OCI-LY3 (cell line): ENCODE measurements around the gene PDE8A.

Source experiments
- H2AFZ ChIP-seq: fragments of 200-600, 300-600 bp; shearing (Covaris generic); 2 replicates; pipeline ENCODE4 v1.6.0; 2014; ENCODE audit warnings: antibody characterized with exemption, low read depth, low read length
- H3K27ac ChIP-seq: fragments of 200-600, 300-600 bp; sonication (generic); 2 replicates; pipeline ENCODE4 v1.5.1; 2014; ENCODE audit warnings: mild to moderate bottlenecking, low read length, moderate library complexity, mixed read lengths
- H3K27me3 ChIP-seq: fragments of 200-600, 300-600 bp; sonication (generic); 2 replicates; pipeline ENCODE4 v1.6.1; 2014; ENCODE audit warnings: low read depth, low read length, mixed read lengths
- H3K36me3 ChIP-seq: fragments of 200-600, 300-600 bp; sonication (generic); replicated peaks from 2 replicates; pipeline ENCODE3; 2014; ENCODE audit warnings: low read depth, low read length, mixed read lengths
- H3K4me1 ChIP-seq: fragments of 300-600, 200-600 bp; sonication (generic); 2 replicates; pipeline ENCODE4 v1.6.1; 2014; ENCODE audit warnings: low read length, mixed read lengths
- H3K4me2 ChIP-seq: fragments of 200-600, 300-600 bp; sonication (generic); 2 replicates; pipeline ENCODE4 v1.6.1; 2014; ENCODE audit warnings: low read length, mixed read lengths
- H3K4me3 ChIP-seq: fragments of 300-600, 200-600 bp; sonication (generic); 2 replicates; pipeline ENCODE4 v1.5.1; 2014; ENCODE audit warnings: antibody characterized with exemption, mild to moderate bottlenecking, low read length, moderate library complexity
- H3K79me2 ChIP-seq: fragments of 300-600, 200-600 bp; shearing (Covaris generic); 2 replicates; pipeline ENCODE4 v1.6.1; 2014; ENCODE audit warnings: mild to moderate bottlenecking, low read length, mixed read lengths
- H3K9ac ChIP-seq: fragments of 300-600, 200-600 bp; shearing (Covaris generic); 2 replicates; pipeline ENCODE4 v1.6.0; 2014; ENCODE audit warnings: mild to moderate bottlenecking, low read length, moderate library complexity
- H3K9me3 ChIP-seq: fragments of 200-600, 300-600 bp; shearing (Covaris generic); 2 replicates; pipeline ENCODE4 v1.6.1; 2014; ENCODE audit warnings: low read length, mixed read lengths; ENCODE audit not compliant: insufficient read depth
- H4K20me1 ChIP-seq: fragments of 200-600, 300-600 bp; sonication (generic); 2 replicates; pipeline ENCODE4 v1.6.1; 2016; ENCODE audit warnings: low read length, mixed read lengths; ENCODE audit not compliant: insufficient read depth
- EZH2phosphoT487 ChIP-seq: fragments of 200-600 bp; shearing (Covaris generic); IDR thresholded peaks from 2 replicates; pipeline ENCODE4 v1.6.1; 2018; ENCODE audit warnings: antibody characterized with exemption, mixed run types, low read depth
- TF ChIP-seq, protein P1 (sequence below): fragments of 200-600, 300-600 bp; sonication (generic); IDR thresholded peaks from 2 replicates; pipeline ENCODE4 v1.5.1; 2014; ENCODE audit warnings: antibody characterized with exemption, low read length, low read depth

Gene PDE8A

DNA sequence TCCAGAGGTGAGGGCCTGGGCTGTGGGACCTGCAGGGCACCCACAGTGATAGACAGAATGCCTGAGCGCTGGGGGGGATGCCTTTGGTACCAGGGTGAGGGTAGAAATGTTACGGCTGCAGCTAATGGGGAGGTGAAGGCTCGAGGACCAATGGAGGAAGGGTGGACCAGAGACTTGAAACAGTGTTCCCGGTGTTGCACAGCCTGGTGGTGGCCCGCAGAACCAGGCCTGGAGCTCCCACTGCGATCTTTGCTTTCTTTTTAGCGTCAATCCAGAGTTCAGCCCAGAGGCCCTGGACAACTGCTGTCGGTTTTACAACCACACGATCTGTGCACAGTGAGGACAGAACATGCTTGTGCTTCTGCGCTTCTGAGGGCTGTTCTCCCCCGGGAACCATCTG lies 36.8 kb upstream of the PDE8A start:
- TF ChIP-seq, protein P1, sequence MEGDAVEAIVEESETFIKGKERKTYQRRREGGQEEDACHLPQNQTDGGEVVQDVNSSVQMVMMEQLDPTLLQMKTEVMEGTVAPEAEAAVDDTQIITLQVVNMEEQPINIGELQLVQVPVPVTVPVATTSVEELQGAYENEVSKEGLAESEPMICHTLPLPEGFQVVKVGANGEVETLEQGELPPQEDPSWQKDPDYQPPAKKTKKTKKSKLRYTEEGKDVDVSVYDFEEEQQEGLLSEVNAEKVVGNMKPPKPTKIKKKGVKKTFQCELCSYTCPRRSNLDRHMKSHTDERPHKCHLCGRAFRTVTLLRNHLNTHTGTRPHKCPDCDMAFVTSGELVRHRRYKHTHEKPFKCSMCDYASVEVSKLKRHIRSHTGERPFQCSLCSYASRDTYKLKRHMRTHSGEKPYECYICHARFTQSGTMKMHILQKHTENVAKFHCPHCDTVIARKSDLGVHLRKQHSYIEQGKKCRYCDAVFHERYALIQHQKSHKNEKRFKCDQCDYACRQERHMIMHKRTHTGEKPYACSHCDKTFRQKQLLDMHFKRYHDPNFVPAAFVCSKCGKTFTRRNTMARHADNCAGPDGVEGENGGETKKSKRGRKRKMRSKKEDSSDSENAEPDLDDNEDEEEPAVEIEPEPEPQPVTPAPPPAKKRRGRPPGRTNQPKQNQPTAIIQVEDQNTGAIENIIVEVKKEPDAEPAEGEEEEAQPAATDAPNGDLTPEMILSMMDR = no peak
- TF ChIP-seq EZH2phosphoT487 = no peak
- no peaks in the 10 kb centered on the region for H4K20me1 ChIP-seq
- H3K9me3 ChIP-seq = no peaks in the 10 kb centered on the region
- 0 out of 2 replicates have a peak, but pooled peaks cover 5% of the 10 kb centered on the region for H3K27me3 ChIP-seq
- H3K27ac ChIP-seq = no peak overlapping the region
- H3K79me2 ChIP-seq = no peaks in the 10 kb centered on the region
- H3K4me3 ChIP-seq = no peak overlapping the region
- no peaks in the 10 kb centered on the region for H3K4me1 ChIP-seq
- H3K4me2 ChIP-seq = no peak overlapping the region
- no peak overlapping the region for H2AFZ ChIP-seq
- H3K9ac ChIP-seq = no peak overlapping the region
- no peaks in the 10 kb centered on the region for H3K36me3 ChIP-seq

DNA sequence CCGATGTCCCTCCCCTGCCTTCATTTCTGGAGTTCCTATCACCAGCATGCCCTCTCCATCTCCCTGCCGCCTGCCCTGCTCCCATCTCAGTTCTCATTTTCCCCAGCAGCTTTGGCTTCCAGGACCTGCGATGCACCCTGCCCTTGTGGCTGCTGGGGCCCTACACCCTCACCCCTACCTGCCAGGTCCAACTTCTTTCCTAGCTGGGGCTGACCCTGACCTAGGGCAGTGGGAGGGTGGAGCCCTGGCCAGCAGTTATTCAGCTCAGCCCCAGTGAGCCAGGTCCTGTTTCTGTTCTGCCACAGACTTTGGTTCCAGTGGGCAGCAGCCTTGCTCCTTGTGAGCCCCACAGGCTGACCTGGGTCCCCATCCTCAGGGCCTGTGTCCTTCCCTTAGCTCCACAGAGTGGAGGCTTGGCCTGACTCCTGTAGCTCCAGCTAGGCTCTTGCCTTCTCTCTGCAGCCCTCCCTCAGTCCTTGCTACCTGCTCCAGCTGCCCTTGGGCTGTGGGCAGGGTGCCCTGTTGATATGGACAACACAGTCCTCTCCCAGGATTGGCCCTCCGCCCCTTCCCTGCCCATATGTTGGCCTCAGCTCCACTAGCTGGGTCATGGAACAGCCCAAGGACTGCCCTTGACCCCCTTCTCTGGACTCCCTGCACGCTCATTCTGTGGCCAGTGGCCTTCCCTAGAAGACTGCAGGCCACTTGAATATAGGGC lies 34.7 kb upstream of the PDE8A start:
- no peaks in the 10 kb centered on the region; the same call in 1 of the 2 replicates for H3K27me3 ChIP-seq

DNA sequence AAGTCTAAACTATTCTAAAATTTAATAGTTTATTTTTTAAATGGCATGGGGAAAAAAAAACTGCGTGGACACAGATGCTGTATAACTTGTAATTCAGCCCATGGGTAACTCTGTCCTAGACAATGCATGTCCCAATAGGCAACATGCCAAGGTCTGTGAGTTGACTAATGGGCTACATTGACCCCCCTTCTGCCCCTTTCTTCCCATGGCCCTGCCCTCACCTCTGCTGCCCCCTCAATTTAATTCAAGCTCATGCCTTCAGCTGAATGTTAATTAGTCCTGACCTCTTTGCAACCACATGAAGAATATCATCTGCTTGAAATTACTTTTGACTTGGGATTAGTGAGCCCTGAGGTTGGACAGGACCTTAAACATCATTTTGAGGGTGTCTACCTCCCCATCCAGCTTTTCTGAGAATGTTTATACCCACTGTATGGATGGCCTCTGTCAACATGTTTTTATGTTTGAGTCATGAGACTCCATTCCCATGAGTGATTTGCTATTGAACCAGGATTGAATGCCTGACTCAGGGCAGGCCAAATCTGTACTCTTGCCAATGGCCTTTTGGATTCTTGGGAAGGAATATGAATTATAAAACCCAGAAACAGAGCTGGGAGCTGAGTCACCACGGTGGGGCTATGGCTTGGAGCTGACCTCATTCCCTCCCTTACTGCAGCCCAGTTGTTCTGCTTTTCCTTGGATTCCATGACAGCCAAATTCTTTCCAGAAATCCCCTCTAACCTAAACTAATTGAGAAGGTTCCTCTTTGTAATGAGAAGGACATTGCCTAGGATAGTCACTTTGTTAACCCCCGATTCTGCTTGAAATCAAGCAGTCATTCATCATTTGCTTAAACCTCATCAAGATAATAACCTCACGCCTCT lies 33.5 kb upstream of the PDE8A start:
- no peaks in the 10 kb centered on the region for H3K36me3 ChIP-seq
- TF ChIP-seq, protein P1 = no peak
- no peak for TF ChIP-seq EZH2phosphoT487
- no peaks in the 10 kb centered on the region for H4K20me1 ChIP-seq
- H3K4me2 ChIP-seq = no peak overlapping the region
- H3K27ac ChIP-seq = no peak overlapping the region
- no peaks in the 10 kb centered on the region for H3K79me2 ChIP-seq
- H2AFZ ChIP-seq = no peak overlapping the region
- no peaks in the 10 kb centered on the region for H3K9me3 ChIP-seq
- H3K4me1 ChIP-seq = no peaks in the 10 kb centered on the region
- no peaks in the 10 kb centered on the region; the same call in 1 of the 2 replicates for H3K27me3 ChIP-seq
- no peak overlapping the region for H3K9ac ChIP-seq
- H3K4me3 ChIP-seq = no peak overlapping the region

More for the DNA sequence above, 34.7 kb upstream of the PDE8A start:
- Histone ChIP-seq H3K4me3 (no peak overlapping the region), H3K9ac (no peak overlapping the region), H4K20me1 (no peaks in the 10 kb centered on the region), H3K36me3 (no peaks in the 10 kb centered on the region), H3K79me2 (no peaks in the 10 kb centered on the region), H3K4me1 (no peaks in the 10 kb centered on the region), H3K9me3 (no peaks in the 10 kb centered on the region), H3K4me2 (no peak overlapping the region), H3K27ac (no peak overlapping the region), H2AFZ (no peak overlapping the region)
- TF ChIP-seq EZH2phosphoT487 = no peak
- TF ChIP-seq, protein P1 = no peak

DNA sequence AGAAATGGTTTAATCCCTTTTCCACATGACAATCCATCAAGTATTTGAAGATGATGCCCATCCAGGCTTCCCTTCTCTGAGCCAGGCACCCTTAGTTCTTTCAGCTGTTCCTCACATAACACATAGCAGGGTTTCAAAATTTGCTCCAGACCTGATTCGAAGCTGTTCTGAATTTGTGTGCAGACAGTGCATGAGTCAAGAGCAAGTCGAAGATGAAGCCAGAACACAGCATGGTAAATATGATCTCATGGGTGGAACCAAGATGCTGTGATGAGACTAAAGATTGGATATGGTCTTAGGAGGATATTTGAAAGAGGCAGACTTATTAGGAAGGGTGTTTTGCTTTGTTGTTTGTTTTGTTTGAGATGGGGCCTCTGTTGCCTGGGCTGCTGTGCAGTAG lies 32.6 kb upstream of the PDE8A start:
- H3K9ac ChIP-seq = no peak overlapping the region
- no peaks in the 10 kb centered on the region; the same call in 1 of the 2 replicates for H3K27me3 ChIP-seq
- no peak overlapping the region for H3K27ac ChIP-seq
- H3K4me2 ChIP-seq = no peak overlapping the region
- no peaks in the 10 kb centered on the region for H4K20me1 ChIP-seq
- no peaks in the 10 kb centered on the region for H3K4me1 ChIP-seq
- TF ChIP-seq EZH2phosphoT487 = no peak
- TF ChIP-seq, protein P1 = no peak
- no peak overlapping the region for H2AFZ ChIP-seq
- H3K4me3 ChIP-seq = no peak overlapping the region
- H3K9me3 ChIP-seq = no peaks in the 10 kb centered on the region
- no peaks in the 10 kb centered on the region for H3K36me3 ChIP-seq
- H3K79me2 ChIP-seq = no peaks in the 10 kb centered on the region
